HT-29 (cell line): ENCODE measurements around the gene FMO1. TPM values are rescaled to one million over a fixed set of nuclear protein-coding genes. Genes with fewer than 3 reads are reported as not detected.
"Not testable (repeated sequence)": the region's sequence is repeated elsewhere in the genome, so short reads cannot be mapped to it uniquely, and the experiment has no call there.

Experiments used
- DNase-seq: peaks from one replicate; pipeline ENCODE4 v3.0.0-alpha.2; 2015; ENCODE audit warnings: low spot score
- total RNA-seq: library from RNA; depleted of rRNA; stranded (reverse); fragments of >200 nt; shearing (Covaris generic); gene quantifications from 2 replicates; pipeline ENCODE4 v1.2.3, GENCODE V29; 2014

FMO1 gene
- total RNA-seq, 1 experiment from 2014 or later, result not detected

GRCh38 chr1:171279234-171279633, 30.9 kb downstream of the FMO1 start:
- DNase-seq, result no peak

DNA sequence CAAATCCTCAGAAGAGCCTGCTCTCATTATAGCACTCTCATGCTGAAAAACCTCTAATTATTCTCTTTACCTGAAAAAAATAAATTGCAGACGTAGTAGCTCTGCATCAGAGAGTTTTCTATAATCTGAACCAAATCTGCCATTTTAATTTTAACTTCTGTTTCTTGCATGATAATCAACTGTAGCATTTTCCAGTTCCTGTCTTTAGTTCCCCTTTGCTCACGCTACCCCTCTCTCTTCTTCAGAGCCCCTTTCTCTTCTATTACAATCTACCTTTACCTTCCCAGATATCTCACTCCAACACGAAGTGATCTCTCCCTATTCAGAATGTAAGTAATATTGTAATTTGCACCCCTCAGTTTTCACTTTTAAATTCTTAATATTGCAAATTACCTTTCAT, 31.4 kb downstream of the FMO1 start:
- DNase-seq, result no peak

DNA sequence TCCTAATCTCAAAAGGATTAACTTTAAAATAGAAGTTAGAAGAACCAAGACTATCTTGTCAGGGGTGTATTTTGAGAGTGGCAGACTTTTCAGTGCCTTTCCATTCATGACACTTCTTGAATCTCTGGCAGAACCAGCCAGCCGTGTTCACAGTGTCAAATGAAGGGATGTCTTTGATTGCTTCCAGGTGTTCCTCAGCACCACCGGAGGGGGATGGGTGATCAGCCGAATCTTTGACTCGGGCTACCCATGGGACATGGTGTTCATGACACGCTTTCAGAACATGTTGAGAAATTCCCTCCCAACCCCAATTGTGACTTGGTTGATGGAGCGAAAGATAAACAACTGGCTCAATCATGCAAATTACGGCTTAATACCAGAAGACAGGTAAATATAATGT, 32.3 kb downstream of the FMO1 start:
- DNase-seq, result no peak

DNA sequence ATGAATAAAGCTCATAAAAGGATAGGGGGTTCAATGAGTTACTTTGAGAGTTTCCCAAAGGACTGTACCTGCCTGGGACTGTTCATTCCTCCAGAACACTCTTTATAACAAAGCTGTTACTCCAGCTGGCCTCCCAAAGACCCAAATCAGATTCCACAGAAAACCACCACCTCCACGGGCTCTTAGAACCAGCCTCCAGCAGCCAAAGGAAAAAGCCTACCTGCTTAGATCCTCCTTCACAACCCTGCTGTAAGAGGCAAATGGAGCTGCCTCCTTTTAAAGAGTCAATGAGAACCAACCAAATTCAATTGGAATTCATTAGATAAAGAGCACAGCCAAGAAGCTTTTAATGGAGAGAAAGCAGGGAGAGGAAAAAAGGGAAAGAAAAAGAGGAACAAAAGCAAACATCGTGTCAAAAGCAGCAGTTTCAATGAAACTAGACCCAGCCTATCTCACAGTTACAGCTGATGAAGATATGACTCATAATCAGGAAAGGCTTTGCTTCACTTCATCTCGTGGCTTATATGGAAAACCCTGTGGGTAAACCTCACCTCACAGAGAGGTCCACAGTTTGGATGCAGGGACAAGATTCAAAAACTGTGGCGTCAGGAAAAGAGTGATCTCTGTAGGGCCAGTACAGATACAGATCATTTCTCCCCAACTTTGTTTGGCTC, 37.9 kb downstream of the FMO1 start:
- DNase-seq, result no peak

- DNase-seq, result no peak
Observed at GRCh38 chr1:171290621-171291020, 42.3 kb downstream of the FMO1 start.

GRCh38 chr1:171292799-171293198, 44.5 kb downstream of the FMO1 start:
- DNase-seq, result no peak

GRCh38 chr1:171295383-171295782, 47.1 kb downstream of the FMO1 start:
- not testable (repeated sequence) for DNase-seq

GRCh38 chr1:171295821-171296220, 47.5 kb downstream of the FMO1 start:
- DNase-seq, result no peak

GRCh38 chr1:171296897-171297296, 48.6 kb downstream of the FMO1 start:
- DNase-seq, result no peak

DNA sequence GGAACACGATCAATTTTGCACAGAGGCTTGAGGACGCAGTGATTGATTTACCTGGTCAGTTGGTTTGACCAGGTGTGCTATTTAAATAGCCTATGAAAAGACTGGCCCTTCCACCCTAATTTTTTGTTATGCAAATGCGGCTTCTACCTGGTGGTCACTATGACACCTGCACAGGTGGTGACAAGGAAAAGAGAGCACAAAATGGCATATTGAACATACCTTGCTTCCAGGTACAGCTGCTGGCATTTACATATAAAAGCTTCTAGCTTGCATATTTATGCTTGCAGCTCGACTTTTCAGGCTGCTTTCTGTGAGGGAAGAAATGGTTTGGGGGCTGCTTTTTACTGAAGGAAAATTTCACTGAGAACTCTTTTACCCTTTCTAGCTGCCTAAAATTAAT, 50.4 kb downstream of the FMO1 start:
- DNase-seq, result no peak

- no peak for DNase-seq
Observed at GRCh38 chr1:171299342-171299741, 51.0 kb downstream of the FMO1 start.

GRCh38 chr1:171300401-171300800, 52.1 kb downstream of the FMO1 start:
- no peak for DNase-seq

DNA sequence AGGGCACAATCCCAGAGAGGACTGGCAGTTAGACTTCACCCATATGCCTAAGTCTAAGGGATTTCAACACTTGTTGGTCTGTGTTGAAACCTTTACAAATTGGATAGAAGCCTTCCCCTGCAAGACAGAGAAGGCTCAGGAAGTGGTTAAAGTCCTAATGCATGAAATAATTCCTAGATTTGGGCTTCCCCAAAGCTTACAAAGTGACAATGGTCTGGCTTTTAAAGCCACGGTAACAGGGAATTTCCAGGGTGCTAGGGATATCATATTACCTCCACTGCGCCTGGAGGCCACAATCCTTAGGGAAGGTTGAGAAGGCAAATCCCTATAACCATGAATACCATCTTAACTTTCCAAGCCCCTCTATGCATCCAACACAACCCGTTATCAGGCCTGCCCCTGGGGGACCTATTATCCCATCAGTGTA, 62.4 kb downstream of the FMO1 start:
- DNase-seq, result no peak

- no peak for DNase-seq
Observed at GRCh38 chr1:171311771-171312558, 63.7 kb downstream of the FMO1 start.

DNA sequence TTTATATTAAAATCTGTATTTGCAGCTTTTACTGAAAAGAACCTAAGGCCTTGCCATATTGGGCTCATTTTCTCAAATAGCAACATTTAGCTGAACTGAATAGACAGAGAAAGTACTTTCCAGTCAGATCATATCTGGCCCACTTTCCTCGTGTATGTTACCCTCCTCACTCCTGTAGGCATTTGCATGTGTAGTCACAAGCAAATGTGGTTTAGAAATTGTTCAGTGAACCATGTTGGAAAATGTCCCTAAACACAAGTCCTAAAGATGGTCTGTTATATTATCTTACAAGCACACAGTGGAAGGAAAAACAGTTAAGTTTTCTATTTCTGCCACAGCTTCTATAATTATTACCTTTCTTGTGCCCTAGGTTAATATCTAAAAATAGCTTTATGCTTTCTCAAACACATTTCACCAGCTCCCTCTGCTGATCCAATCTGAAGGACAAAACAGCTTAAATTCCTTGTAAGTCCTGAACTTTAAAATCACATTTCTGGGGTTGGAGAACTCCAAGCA, 65.1 kb downstream of the FMO1 start:
- no peak for DNase-seq

DNA sequence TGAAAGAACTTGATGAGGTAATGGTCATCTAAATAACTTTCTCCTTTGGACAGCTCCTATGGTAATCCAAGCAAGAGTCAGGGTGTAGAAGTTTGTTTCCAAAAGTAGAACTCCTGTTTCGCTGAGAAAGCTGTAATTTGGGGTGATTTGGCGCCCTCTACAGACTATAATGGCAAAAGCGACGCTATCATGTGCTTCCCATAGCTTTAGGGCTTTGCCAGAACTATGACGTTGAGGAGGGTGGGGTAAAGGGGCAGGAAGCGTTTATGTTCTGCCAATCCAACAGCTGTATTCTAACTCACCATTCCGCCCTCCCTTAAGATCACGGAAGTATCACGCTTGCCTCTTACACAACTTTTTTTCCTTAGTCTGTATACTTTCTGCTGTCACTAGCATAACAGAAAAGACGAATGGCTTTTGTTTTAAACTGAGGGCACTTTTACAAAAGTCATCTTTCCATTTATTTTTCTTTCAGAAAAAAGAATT, 65.6 kb downstream of the FMO1 start, which contains the start of gene FMO4:
FMO4 (plus strand) TSS at position 349 of the 486 bp plus-strand sequence. CDS start 5,643 bp downstream, outside the sequence.
- DNase-seq, result peak; percentile 95

DNA sequence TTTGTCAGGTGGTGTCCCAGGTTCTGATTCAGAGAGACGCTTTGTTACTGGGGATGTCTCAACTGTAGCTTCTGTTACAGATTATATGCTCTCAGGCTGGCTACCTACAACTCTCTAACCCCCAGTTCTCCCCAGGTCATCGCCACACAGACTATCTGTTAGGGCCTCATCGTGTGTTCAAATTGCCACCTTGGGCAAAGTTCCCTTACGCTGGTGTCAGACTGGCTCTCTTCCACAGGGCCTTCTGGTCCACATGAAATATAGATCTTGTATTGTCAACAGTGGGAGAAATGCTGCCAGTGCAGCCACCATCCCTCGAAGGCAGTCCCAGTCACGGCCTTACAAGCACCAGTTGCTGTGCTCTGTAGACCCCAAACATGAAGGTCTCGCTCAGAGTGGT, 81.0 kb downstream of the FMO1 start:
- DNase-seq, result no peak

GRCh38 chr1:171334024-171334640, 85.8 kb downstream of the FMO1 start:
- no peak for DNase-seq
